Nephron progenitor cell (in vitro differentiated cells): ENCODE data around the gene TLE3.
A peak's percentile ranks its signal among the peaks of the same experiment; 100 is the strongest.

Experiments used
- DNase-seq: peaks from one replicate; pipeline ENCODE4 v3.0.0; 2021
- H3K27ac Mint-ChIP-seq: 2 replicates; pipeline ENCODE4 v1.8.0; 2021; ENCODE audit warnings: mild to moderate bottlenecking, moderate library complexity, mixed read lengths
- H3K27me3 Mint-ChIP-seq: 2 replicates; pipeline ENCODE4 v1.8.0; 2021; ENCODE audit warnings: mild to moderate bottlenecking, low read depth, mixed read lengths; ENCODE audit not compliant: poor library complexity
- H3K36me3 Mint-ChIP-seq: 2 replicates; pipeline ENCODE4 v1.8.0; 2021; ENCODE audit warnings: low read depth, mixed read lengths
- H3K4me1 Mint-ChIP-seq: 2 replicates; pipeline ENCODE4 v1.8.0; 2021; ENCODE audit warnings: mixed read lengths
- H3K4me3 Mint-ChIP-seq: 2 replicates; pipeline ENCODE4 v1.8.0; 2021; ENCODE audit warnings: mild to moderate bottlenecking, moderate library complexity, mixed read lengths
- H3K9me3 Mint-ChIP-seq: 2 replicates; pipeline ENCODE4 v1.8.0; 2021; ENCODE audit warnings: mild to moderate bottlenecking, moderate library complexity, mixed read lengths
- CTCF ChIP-seq: fragments of 200-600 bp; sonication (generic); IDR thresholded peaks from 2 replicates; pipeline ENCODE4 v1.5.0; 2021; ENCODE audit warnings: antibody characterized with exemption

Gene TLE3

GRCh38 chr15:70088455-70088854 is 9.3 kb downstream of the TLE3 start:
- Mint-ChIP-seq H3K9me3 (no peaks in the 10 kb centered on the region), H3K27ac (no peak overlapping the region), H3K27me3 (peaks cover 12% of the 10 kb centered on the region), H3K4me1 (peaks cover 89% of the 10 kb centered on the region), H3K4me3 (peak overlapping the region; percentile 55), H3K36me3 (peaks cover 56% of the 10 kb centered on the region)
- TF ChIP-seq CTCF: no peak
- no peak for DNase-seq

GRCh38 chr15:70087708-70088352 is 9.9 kb downstream of the TLE3 start:
- Mint-ChIP-seq H3K4me3 (peak overlapping the region; percentile 55), H3K9me3 (no peaks in the 10 kb centered on the region), H3K36me3 (peaks cover 54% of the 10 kb centered on the region), H3K4me1 (peaks cover 89% of the 10 kb centered on the region), H3K27me3 (peaks cover 12% of the 10 kb centered on the region), H3K27ac (no peak overlapping the region)
- no peak for TF ChIP-seq CTCF
- DNase-seq: no peak

GRCh38 chr15:70086636-70087035 is 11.1 kb downstream of the TLE3 start:
- TF ChIP-seq CTCF: no peak
- H3K36me3 Mint-ChIP-seq: peaks cover 47% of the 10 kb centered on the region
- DNase-seq: no peak
- peaks cover 89% of the 10 kb centered on the region for H3K4me1 Mint-ChIP-seq
- peaks cover 10% of the 10 kb centered on the region for H3K27me3 Mint-ChIP-seq
- H3K4me3 Mint-ChIP-seq: no peak overlapping the region
- no peaks in the 10 kb centered on the region for H3K9me3 Mint-ChIP-seq
- H3K27ac Mint-ChIP-seq: no peak overlapping the region

- no peak overlapping the region for H3K27ac Mint-ChIP-seq
- peaks cover 50% of the 10 kb centered on the region for H3K36me3 Mint-ChIP-seq
- no peaks in the 10 kb centered on the region for H3K9me3 Mint-ChIP-seq
- H3K4me3 Mint-ChIP-seq: no peak overlapping the region
- no peak for DNase-seq
- no peak for TF ChIP-seq CTCF
- H3K4me1 Mint-ChIP-seq: peaks cover 89% of the 10 kb centered on the region
- H3K27me3 Mint-ChIP-seq: peaks cover 9% of the 10 kb centered on the region
Observed at GRCh38 chr15:70084461-70084860, 13.3 kb downstream of the TLE3 start.

- TF ChIP-seq CTCF: no peak
- H3K9me3 Mint-ChIP-seq: no peaks in the 10 kb centered on the region
- no peak overlapping the region for H3K27ac Mint-ChIP-seq
- no peak for DNase-seq
- peaks cover 89% of the 10 kb centered on the region for H3K4me1 Mint-ChIP-seq
- peaks cover 50% of the 10 kb centered on the region for H3K36me3 Mint-ChIP-seq
- peaks cover 9% of the 10 kb centered on the region for H3K27me3 Mint-ChIP-seq
- H3K4me3 Mint-ChIP-seq: no peak overlapping the region
Observed at GRCh38 chr15:70083946-70084345, 13.8 kb downstream of the TLE3 start.

- peaks cover 50% of the 10 kb centered on the region for H3K36me3 Mint-ChIP-seq
- no peak overlapping the region for H3K27ac Mint-ChIP-seq
- peak; percentile 44 for DNase-seq
- peak overlapping the region; percentile 48 for H3K4me3 Mint-ChIP-seq
- no peak for TF ChIP-seq CTCF
- peaks cover 89% of the 10 kb centered on the region for H3K4me1 Mint-ChIP-seq
- H3K27me3 Mint-ChIP-seq: peaks cover 9% of the 10 kb centered on the region
- H3K9me3 Mint-ChIP-seq: no peaks in the 10 kb centered on the region
Observed at GRCh38 chr15:70083418-70083817, 14.3 kb downstream of the TLE3 start.
